NCI-H748 (cell line): ENCODE data around the gene ATXN1L.
"Not testable (repeated sequence)": the region's sequence is repeated elsewhere in the genome, so short reads cannot be mapped to it uniquely, and the experiment has no call there.

Experiments
- DNase-seq: peaks from one replicate; lab custom pipeline; 2025; ENCODE audit not compliant: unreplicated experiment; lab: John Stamatoyannopoulos, UW

ATXN1L gene, protein sequence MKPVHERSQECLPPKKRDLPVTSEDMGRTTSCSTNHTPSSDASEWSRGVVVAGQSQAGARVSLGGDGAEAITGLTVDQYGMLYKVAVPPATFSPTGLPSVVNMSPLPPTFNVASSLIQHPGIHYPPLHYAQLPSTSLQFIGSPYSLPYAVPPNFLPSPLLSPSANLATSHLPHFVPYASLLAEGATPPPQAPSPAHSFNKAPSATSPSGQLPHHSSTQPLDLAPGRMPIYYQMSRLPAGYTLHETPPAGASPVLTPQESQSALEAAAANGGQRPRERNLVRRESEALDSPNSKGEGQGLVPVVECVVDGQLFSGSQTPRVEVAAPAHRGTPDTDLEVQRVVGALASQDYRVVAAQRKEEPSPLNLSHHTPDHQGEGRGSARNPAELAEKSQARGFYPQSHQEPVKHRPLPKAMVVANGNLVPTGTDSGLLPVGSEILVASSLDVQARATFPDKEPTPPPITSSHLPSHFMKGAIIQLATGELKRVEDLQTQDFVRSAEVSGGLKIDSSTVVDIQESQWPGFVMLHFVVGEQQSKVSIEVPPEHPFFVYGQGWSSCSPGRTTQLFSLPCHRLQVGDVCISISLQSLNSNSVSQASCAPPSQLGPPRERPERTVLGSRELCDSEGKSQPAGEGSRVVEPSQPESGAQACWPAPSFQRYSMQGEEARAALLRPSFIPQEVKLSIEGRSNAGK

DNA sequence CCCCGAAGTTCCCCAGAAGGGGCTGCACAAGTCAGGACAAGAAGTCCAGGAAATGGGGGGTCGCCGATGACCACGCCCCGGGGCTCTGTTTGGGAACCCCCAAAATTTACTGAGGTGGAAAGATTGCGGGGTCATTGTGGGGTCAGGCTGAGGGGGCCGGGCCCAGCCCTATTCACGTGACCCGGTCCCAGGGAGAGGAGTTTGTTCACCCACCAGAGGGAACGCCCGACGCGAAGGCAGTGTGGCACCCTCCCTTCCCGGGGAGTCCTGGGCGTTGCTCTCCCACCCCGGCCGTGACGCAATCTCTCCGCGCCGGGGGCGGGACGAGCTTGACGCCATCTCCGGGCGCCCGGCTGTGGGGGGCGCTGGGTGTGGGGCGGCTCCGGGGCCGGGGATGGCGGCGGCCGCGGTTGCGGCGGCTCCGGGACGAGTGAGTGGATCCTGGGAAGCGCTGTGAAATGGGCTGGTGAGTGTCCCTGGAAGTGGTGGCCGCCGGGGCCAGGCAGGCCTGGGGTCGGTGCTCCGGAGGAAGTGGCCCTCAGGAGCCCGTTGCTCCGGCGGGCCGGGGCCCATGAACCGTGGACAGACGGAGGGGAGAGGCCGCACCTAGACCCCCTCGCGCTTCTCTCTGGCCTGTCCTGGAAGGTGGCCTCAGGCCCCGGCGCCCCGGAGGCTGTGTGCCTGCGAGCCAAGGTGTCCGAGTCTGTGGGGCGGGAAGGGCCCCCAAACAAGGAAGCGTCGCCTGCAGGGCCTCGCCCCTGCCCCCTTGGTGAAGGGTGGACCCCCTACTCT lies at the start of gene ATXN1L:
Gene ATXN1L, plus strand, starts transcription at position 338 of the 792 bp plus-strand sequence. CDS start 3,765 bp downstream, outside the sequence.
- DNase-seq: peak; percentile 83

DNA sequence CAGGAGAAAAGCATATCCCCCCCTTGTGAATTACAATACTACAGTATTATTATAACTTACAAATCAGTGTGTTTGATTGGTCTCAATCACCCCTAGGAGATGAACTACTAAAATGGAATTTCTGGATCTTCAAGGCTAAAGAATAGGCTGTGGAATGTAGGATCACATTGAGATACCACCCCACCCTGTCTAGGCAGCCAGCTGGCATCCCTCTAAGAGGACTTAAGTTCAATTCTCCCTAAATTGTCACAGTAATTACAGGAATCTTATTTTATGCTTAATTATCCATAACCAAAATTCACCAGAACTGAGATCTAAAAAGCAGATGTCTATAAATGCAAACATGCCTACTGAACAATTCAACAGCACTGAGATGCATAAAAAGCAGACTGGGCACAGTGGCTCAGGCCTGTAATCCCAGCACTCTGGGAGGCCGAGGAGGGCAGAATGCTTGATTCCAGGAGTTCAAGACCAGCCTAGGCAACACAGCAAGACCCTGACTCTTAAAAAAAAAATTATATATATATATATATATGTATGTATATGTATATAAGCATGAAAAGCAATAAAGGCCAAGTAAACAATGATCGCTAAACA lies 49.2 kb upstream of the ATXN1L start:
- no peak for DNase-seq

DNA sequence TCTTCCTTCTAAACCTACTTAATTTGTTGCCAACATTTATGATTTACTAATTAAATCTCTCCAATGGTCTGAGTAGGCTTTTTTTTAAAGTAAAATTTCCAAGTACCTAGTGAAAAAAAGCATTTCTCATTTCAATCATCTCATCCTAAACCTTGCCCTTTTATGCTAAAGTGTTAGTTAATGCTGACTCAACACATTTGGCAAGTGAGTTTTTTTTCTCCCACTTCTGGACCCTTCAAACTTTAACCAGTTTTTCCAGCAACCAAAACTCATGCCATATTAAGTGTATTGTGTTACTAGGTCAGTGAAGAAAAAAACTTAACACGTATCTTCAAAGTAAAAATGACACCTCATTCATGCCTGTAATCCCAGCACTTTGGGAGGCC lies 42.5 kb upstream of the ATXN1L start:
- DNase-seq: no peak

DNA sequence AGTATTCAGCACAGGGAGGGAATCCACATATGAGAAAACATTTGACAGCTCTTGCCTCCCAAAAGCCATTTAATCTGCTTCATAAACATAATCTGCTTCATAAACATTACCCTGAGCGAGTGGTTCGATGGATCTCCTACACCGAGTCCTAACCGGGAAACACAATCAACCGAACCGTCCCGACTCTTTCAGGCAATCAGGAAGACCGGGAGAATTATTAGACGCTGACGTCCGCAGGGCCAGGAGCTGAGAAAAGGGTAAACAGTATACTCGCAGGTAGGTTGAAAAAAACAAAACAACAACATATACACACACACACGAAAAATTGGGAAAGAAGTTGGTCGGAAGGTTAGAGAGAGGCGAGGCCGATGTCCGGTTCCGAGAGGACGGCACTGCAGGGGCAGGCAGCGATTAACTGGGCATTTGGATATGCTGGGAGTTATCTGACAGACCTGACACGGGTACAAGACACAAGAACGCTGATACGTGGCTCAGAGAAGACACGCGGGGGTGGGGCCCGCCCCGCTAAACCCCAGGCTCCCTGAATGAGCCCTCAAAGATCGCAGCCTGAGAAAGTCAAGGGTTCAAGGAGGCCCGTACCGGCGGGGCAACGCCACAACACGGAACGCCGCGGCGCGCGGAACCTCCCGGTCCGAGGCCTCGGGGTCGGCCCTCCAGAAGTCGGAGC lies 37.7 kb upstream of the ATXN1L start:
- DNase-seq: peak; percentile 27

DNA sequence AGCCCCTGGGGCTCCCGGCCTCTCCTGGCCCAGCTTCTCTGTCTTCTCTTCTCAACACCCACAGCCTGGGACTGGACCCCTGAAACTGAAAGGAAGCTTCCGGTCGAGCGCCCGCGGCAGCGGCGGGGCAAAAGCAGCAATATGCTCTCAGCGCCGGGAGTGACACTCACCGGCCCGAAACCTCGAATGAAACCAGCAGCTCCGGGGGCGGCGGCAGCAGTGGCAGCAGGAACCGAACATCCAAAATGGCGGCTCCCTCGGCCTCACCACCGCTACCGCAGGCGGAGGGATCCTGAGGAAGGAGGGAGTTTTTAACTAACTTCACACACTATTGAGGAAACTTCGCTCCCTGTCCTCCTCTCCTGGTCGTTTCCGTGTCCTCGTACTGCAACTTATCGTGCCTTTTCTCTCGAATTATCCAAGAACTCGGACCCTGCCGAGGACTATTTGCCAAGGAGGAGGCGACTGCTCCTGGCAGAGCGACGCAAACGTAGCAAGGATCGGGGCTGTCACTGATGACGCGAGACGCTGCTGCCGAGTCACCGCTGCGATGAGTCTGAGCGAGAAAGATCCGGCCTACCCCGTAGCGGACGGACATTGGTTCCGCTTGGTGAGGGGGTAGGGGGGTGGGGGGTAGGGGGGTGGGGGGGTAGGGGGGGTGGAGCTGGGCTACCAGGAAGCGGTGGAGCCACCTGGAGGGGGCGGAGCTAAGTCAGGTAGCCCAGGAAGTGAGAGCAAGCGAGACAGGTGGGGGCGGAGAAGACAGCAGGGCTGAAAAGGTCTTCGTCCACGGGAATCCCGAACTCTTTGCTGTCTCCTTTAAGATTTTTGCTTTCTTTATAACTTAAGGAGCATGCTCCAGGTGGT lies 37.0 kb upstream of the ATXN1L start, which contains the start of gene AP1G1:
Gene AP1G1, minus strand, starts transcription at position 242 of the 867 bp plus-strand sequence. CDS start 19,355 bp downstream, outside the sequence.
- peak; percentile 97 for DNase-seq

DNA sequence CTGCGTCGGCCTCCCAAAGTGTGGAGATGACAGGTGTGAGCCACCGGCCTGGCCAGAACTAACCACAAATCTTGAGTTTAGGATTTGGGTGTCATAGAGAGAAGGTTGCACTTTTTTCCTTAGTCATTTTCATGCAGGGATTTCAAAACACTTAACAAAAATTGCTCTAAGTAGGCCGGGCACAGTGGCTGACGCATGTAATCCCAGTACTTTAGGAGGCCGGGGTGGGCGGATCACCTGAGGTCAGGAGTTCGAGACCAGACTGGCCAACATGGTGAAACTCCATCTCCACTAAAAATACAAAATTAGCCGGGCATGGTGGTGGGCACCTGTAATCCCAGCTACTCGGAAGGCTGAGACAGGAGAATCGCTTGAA lies 35.6 kb upstream of the ATXN1L start:
- DNase-seq: not testable (repeated sequence)

DNA sequence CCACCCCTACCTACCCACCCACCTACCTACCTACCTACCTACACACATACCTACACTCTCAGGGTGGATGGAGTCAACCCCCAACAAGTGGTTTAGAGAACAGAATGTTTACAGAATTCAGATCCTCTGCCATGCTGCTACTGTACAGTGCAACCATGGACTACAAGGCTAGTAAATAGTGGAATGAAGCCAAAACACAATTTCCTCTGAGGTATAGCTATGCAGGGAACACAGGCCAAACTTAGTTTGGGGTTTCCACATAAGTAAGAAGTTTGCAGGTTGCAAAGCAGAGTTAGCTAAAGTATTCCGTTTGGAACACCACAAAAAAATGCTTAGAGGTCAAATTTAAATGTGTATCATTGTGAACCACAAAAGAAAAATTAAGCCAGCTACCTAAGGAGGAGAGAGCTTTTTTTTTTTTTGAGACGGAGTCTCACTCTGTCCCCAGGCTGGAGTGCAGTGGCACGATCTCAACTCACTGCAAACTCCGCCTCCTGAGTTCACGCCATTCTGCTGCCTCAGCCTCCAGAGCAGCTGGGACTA lies 34.4 kb upstream of the ATXN1L start:
- DNase-seq: no peak

DNA sequence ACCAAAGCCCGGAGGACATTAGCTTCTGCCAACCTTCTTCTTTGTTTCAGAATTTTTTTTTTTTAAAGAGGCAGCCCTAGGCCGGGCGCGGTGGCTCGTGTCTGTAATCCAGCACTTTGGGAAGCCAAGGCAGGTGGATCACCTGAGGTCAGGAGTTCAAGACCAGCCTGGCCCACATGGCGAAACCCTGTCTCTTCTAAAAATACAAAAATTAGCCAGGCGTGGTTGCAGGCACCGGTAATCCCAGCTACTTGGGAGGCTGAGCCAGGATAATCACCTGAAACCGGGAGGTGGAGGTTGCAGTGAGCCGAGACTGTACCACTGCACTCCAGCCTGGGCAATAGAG lies 28.6 kb upstream of the ATXN1L start:
- not testable (repeated sequence) for DNase-seq

DNA sequence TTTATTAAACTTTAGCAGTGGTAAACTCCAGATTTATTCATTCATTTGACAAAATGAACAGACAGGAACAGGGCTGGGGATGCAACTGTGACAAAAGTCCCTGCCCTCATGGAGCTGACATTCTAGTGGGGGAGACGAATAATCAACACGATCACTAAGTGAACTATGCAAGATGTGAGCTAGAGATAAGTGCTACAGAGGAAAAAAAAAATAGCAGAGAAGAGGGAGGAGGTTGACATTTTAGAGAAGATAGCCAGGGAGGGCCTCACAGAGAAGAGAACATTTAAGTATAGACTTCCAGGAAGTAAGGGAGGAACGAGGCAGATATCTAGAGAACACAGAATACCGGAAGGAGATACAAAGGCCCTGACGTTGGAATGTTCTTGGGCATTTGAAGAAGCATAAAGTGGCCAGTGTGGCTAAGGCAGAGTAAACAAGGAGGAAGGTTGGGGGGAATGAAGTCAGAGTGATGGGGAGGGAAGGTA lies 19.2 kb upstream of the ATXN1L start:
- no peak for DNase-seq

DNA sequence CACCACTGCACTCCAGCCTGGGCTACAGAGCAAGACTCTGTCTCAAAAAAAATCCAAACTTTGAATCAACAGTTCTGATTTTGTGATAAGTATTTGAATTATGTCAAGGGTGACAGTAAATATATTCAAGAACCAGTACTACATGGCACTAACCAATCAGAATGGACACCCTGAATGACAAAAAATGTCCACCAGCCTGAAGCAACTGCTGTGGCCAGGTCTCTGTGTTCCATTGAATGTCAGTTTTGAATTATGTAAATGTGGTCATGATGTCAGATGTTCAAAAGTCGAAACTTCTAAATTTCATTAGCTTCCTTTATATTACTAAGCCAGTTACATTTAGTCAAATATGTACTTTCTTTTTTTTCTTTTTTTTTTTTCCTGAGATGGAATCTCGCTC lies 15.4 kb upstream of the ATXN1L start:
- DNase-seq: no peak

DNA sequence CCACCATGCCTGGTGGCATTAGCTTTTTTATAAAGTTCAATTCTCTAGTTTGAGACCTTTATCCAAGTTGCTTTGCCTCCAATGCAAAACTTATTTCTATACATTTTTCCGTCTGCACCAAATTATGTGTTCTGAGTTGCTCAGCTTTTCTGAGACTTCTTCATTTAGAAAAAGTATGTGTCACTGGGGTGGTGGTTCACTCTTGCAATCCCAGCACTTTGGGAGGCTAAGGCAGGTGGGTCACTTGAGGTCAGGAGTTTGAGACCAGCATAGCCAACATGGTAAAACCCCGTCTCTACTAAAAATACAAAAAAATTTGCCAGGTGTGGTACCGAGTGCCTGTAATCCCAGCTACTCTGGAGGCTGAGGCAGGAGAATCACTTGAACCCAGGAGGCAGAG lies 14.1 kb upstream of the ATXN1L start:
- not testable (repeated sequence) for DNase-seq

DNA sequence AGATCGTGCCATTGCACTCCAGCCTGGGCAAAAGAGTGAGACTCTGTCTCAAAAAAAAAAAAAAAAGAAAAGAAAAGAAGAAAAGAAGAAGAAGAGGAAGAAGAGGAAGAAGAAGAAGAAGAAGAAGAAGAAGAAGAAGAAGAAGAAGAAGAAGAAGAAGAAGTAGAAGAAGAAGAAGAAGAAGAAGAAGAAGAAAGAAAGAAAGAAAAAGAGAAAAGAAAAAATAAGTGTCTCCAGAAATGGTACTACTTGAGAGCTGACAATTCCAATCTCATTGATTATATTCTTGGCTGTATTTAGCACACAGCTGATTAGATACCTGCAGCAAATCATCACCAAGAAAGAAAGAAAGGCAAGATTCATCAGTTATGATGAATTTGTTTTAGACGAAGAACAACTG lies 13.7 kb upstream of the ATXN1L start:
- not testable (repeated sequence) for DNase-seq

DNA sequence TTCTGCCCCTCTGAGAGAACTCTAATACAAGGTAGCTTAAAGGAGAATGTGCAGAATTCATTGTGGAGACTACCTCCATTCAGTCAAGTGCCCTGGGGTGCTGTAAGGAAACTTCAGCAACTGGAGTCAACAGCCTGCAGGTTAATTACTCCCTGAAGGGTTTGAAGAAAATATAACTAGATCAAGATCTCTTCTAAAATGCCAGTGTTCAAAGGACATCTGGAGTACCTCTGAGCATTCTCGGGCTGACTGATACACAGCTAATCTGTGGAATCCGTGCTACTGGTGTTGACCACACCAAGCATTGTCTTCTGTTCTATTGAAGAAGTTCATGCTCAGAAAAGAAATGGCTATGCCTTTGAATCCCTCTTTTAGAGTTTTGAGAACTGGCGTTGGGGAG lies 11.5 kb upstream of the ATXN1L start:
- no peak for DNase-seq

DNA sequence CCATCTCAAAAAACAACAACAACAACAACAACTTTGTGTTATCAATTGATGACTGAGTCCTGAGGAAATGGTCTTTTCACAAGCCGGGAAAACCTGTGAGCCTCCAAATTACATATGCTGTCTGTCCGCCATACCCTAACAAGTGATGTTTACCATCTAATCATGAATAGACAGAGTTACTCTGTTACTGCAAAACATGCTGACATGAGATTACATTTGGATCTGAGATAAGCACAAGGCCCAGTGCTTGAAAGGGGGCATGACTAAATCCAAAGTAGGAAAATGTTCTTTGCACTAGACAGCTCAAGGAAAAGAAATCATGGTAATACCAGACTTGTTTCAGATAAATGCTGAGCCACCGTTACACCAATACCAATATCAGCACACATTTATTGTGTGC lies 8.6 kb upstream of the ATXN1L start:
- no peak for DNase-seq

DNA sequence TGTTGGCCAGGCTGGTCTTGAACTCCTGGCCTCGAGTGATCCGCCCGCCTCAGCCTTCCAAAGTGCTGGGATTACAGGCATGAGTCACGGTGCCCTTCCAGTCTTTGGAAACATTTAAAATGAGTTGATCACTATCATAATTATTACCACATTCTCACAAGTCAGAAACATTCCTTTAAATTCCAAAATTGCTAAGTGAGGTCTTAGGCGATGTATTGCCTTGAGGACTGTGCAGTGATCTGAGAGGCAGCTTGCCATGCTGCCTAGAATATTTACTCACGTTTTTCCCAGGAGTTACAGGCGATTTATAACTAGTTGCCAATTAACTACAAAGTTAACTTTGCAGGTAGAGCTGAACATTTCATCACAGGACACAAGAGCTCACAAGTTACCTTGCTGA lies 5.7 kb upstream of the ATXN1L start:
- no peak for DNase-seq

DNA sequence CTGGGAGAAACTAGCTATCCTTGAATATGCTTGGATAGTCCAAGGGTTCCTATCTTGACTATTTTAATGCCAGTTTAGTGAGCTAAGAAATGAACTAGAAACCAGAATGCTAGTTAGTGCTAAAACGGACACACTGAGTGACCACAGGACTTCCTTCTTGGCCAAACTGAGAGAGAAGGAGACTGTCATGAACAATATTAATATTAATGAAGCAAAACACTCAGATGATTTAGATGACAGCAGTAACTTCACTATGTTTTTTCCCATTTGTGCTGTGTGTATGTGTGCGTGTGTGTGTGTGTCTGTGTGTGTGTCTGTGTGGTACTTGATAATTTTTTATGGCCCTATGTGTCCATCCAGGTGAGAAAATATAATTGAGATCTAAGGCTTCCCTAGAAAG lies 2.2 kb upstream of the ATXN1L start:
- no peak for DNase-seq

DNA sequence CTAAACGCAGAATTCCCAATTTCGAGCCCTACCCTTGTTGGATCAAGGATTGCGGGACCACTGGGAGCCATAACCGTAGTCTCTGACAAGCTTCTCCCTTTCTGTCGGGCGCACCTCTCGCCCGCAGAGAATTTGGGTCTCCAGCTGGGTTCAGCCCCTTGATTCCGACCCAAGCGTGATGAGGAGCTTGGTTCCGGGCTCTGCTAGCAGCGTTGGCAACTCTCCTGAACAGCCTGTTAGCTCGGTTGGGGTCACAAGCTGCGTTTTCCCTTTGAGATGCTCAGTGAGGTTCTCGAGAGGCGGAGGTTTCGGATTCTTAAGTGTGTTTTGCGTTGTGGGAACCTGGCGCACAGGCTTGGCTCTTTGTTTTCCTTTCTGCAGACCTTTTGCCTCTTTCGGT lies 655 bp downstream of the ATXN1L start:
- DNase-seq: no peak

DNA sequence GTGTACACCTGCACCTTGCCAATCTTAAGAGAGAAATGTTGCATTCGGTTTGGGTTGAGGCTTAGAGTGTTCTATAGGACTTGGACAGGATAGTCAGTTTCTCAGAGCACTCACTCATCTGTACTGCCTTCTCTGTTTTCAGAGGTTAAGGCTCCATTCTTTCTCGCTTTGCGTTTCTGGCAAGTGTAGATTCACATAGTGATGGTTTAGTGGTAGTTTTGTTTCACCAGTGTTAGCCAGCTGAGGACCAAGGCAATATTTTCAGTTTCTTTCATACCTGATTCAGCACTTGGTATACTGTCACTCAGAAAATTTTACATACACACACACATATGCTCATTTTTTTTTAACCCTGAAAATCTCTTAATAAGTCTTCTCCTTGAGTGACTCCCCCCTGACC lies 1.3 kb downstream of the ATXN1L start:
- DNase-seq: no peak

DNA sequence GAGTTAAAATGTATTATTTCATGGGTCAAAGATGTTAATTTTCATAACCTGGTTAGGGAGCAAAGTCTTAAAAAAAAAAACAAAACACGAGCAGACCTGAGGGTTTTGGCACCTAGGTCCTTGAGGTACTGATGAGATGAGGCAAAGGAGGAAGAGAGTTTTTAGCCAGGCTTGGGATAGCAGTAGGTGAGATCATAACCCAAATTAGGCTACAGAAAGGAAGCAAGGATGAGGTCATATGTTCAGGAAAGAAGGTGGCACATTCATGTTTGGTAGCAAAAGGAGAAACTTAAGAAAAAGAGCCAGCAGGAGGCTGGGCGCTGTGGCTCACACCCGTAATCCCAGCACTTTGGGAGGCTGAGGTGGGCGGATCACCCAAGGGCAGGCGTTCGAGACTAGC lies 2.8 kb downstream of the ATXN1L start:
- no peak for DNase-seq
